Panc1 (cell line): ENCODE results near the gene HASPIN. TPM values are rescaled to one million over a fixed set of nuclear protein-coding genes. Genes with fewer than 3 reads are reported as not detected.

Experiments
- ATAC-seq: fragments of 200-7000 bp; cut with Tn5 transposase; 2 replicates; pipeline ENCODE4 v1.9.1; 2020; ENCODE audit warnings: mild to moderate bottlenecking, moderate library complexity
- BruUV-seq: library from RNA; stranded (reverse); fragments of 400-500 nt; replicated peaks from 2 replicates; lab custom pipeline; 2021; lab: Mats Ljungman, UMichigan
- CTCF ChIA-PET: fragments of 300-600 bp; sonication (Branson Sonifier 250); formaldehyde crosslinking; loops from one replicate; lab custom pipeline; 2022; ENCODE audit warnings: antibody characterized with exemption; lab: Charles Lee
- POLR2A ChIA-PET: fragments of 300-600 bp; sonication (Branson Sonifier 250); formaldehyde crosslinking; loops from one replicate; lab custom pipeline; 2022; ENCODE audit warnings: antibody characterized with exemption; lab: Charles Lee
- DNase-seq: peaks from one replicate; pipeline ENCODE4 v3.0.0-alpha.2; 2010; ENCODE audit warnings: low read depth, low spot score
- H3K27ac ChIP-seq: 2 replicates; pipeline ENCODE4 v1.5.1; 2011; ENCODE audit warnings: mild to moderate bottlenecking, low read length, inconsistent platforms
- H3K27me3 ChIP-seq: fragments of 200-500 bp; sonication (Bioruptor generic); 2 replicates; pipeline ENCODE4 v1.6.0; 2014; ENCODE audit warnings: low read length, inconsistent platforms; ENCODE audit not compliant: control insufficient read depth, insufficient read depth
- H3K36me3 ChIP-seq: fragments of 200-500 bp; sonication (Bioruptor generic); 2 replicates; pipeline ENCODE4 v1.5.1; 2014; ENCODE audit warnings: inconsistent platforms, mild to moderate bottlenecking, low read length, moderate library complexity; ENCODE audit not compliant: control insufficient read depth, insufficient read depth
- H3K4me1 ChIP-seq: 2 replicates; pipeline ENCODE4 v1.5.1; 2011; ENCODE audit warnings: inconsistent platforms, mild to moderate bottlenecking, low read length, moderate library complexity; ENCODE audit not compliant: control insufficient read depth, insufficient read depth
- H3K4me3 ChIP-seq, 2 experiments: 2 replicates each; pipeline ENCODE4 v1.5.1; 2011 to 2012; ENCODE audit warnings: low read depth in 2 of 2, low read length in 2 of 2, mild to moderate bottlenecking in 2 of 2, inconsistent platforms in 1 of 2, moderate library complexity in 1 of 2
- H3K9me3 ChIP-seq: fragments of 200-500 bp; sonication (Bioruptor generic); 2 replicates; pipeline ENCODE4 v1.5.1; 2014; ENCODE audit warnings: low read depth, mild to moderate bottlenecking, inconsistent platforms, low read length, moderate library complexity; ENCODE audit not compliant: control insufficient read depth, insufficient read depth
- CTCF ChIP-seq: fragments of 450-650 bp; IDR thresholded peaks from 2 replicates; pipeline ENCODE4 v1.5.1; 2017; ENCODE audit warnings: mild to moderate bottlenecking
- POLR2AphosphoS5 ChIP-seq: IDR thresholded peaks from 2 replicates; pipeline ENCODE4 v1.6.1; 2012; ENCODE audit warnings: mild to moderate bottlenecking, low read depth, low read length, moderate library complexity
- REST ChIP-seq, 2 experiments: IDR thresholded peaks; 2 replicates each; pipeline ENCODE4 v1.6.1; 2011 to 2012; ENCODE audit warnings: low read depth in 2 of 2, control low read depth in 1 of 2, low read length in 1 of 2, mild to moderate bottlenecking in 1 of 2, moderate library complexity in 1 of 2; ENCODE audit not compliant: insufficient read depth in 1 of 2
- SIN3A ChIP-seq: IDR thresholded peaks from 2 replicates; pipeline ENCODE4 v1.6.1; 2012; ENCODE audit warnings: low read depth, mild to moderate bottlenecking, low read length, moderate library complexity, borderline replicate concordance; ENCODE audit not compliant: insufficient read depth
- TCF7L2 ChIP-seq: IDR thresholded peaks from 2 replicates; pipeline ENCODE4 v1.6.1; 2011; ENCODE audit warnings: mild to moderate bottlenecking, low read depth, low read length, inconsistent platforms
- in situ Hi-C: cut with HindIII; loops from 2 replicates; pipeline ENCODE4 v1.10.0; 2016; ENCODE audit warnings: low sequenced_read_pairs, low pct_unique_long_range_greater_than_20kb
- intact Hi-C: fragments of 100-400 bp; cut with micrococcal nuclease; formaldehyde crosslinking; loops from one replicate; pipeline ENCODE4 v1.10.0; 2022; ENCODE audit not compliant: unreplicated experiment
- total RNA-seq: library from RNA; stranded (reverse); gene quantifications from one replicate; pipeline ENCODE4 v1.2.1, GENCODE V29; 2021; ENCODE audit not compliant: unreplicated experiment

Gene HASPIN
- total RNA-seq, 1 experiment from 2014 or later: 10.6 TPM

- no peaks in the 10 kb centered on the region for H3K36me3 ChIP-seq
- H3K4me3 ChIP-seq: no peak overlapping the region
- intact Hi-C loops (no loop called here), in situ Hi-C loops (no loop called here)
- no peaks in the 10 kb centered on the region for H3K9me3 ChIP-seq
- CTCF ChIA-PET: interaction anchor here (0.5 to 0.8 kb wide), 4 partner anchors 51 to 662 kb away, joined by 3 to 6 read pairs (median 4); no protein-coding TSS in a partner anchor
- H3K27ac ChIP-seq: no peak overlapping the region
- H3K27me3 ChIP-seq: no peaks in the 10 kb centered on the region
- peak; percentile 85 for ATAC-seq
- POLR2A ChIA-PET: no interaction called here
- TF ChIP-seq CTCF: peak; percentile 97
- no peak for TF ChIP-seq SIN3A
- H3K4me1 ChIP-seq: no peaks in the 10 kb centered on the region
- BruUV-seq: no TSS peak
- peak; percentile 60 for DNase-seq
Measured at GRCh38 chr17:3683054-3683511, 40.6 kb upstream of the HASPIN start.

GRCh38 chr17:3685174-3685573 lies 38.5 kb upstream of the HASPIN start:
- DNase-seq (no peak), ATAC-seq (no peak)
- Histone ChIP-seq H3K36me3 (no peaks in the 10 kb centered on the region), H3K9me3 (no peaks in the 10 kb centered on the region), H3K27ac (no peak overlapping the region), H3K4me3 (no peak overlapping the region), H3K27me3 (no peaks in the 10 kb centered on the region), H3K4me1 (no peaks in the 10 kb centered on the region)
- TF ChIP-seq REST (IDR thresholded peaks at IDR 0.05; ENCODE audit: insufficient read depth in 1 of 2, low read depth in 2 of 2, low read length in 1 of 2) (no peak), CTCF (no peak), SIN3A (no peak), TCF7L2 (no peak), POLR2AphosphoS5 (no peak)
- POLR2A ChIA-PET: no interaction called here
- intact Hi-C loops: no loop called here
- BruUV-seq: no TSS peak
- CTCF ChIA-PET: interaction anchor here (0.6 kb wide), 1 partner anchor 264 kb away, joined by 3 read pairs; no protein-coding TSS in a partner anchor
- in situ Hi-C loops: no loop called here
